NCI-H1105 treated with DMSO at 0.1 percent for 48 hours (cell line): Measurements from ENCODE around the gene OLIG2.

Experiments used
- DNase-seq: peaks from one replicate; lab custom pipeline; 2025; lab: John Stamatoyannopoulos, UW

OLIG2 gene

DNA sequence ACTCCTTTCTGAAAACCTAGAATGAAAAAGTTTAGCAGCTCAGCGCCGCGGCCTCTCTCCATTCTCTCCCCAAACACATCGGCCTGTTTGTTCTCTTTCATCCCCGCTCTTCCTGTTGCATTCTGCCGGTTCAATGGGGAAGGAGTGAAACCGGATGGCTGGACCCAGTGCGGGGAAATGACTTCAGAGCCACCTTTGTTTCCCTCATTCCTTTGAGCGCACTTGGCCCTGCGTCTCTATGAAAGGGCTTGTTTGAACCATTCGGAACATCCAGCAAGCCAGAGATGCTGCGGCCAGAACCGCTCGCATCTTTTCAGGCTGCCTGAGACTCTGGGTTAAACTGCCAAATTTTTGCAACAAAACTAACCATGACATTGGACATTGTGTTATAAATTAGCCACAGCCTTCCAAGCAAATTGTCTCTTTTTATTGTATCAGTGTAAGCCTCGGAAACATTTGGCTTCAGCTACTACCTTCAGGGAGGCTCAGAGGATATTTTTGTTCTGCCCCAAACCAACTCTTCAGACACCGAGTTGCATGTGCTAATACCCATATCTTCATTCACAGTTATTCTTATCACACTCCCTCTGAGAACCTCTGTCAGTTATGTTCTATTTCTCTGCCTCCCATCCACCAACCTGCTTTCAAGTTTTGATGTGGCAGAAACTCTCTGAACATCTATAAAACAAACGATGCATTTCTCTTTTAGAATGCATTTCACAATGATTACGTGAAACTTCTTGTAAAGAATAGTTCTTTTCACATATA lies 39.1 kb downstream of the OLIG2 start:
- no peak for DNase-seq

DNA sequence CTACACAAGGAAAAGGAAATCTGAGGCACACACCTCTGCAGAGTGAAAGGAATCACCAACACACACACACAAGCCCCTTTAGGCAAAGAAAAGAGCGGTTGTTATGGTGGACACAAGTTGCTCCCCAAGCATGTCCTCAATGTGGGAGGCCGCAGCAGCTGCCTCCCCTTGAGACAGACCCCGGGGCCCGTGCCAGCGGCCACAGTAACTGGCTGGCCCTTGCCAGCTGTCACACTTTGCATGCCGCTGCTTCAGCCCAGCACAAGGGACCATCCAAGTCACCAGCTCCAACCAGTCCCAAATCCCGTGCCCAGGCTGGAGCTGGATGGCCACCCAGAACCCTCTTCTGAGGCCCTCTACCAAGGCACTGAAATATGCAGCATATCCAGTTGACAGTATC lies 41.3 kb downstream of the OLIG2 start:
- no peak for DNase-seq

DNA sequence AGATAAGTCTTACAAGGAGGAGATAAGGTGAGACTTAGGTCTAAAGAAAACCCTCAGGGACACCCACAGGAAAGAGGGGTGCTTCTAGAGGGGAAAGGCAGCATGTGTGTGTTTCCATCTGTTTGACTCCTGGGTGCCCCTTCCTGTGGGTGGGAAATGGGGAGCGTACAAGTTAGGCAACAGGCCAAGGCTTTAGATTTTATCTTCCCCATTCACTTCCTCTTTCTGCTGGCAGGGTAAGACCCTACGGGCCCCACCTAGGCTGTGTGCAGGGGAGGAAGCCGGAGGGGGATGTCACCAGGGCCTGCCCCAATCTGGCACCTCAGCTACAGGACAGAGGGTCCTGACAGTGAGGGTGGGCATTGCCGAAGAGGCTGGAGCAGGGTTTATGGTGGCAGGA lies 41.7 kb downstream of the OLIG2 start:
- DNase-seq = no peak

DNA sequence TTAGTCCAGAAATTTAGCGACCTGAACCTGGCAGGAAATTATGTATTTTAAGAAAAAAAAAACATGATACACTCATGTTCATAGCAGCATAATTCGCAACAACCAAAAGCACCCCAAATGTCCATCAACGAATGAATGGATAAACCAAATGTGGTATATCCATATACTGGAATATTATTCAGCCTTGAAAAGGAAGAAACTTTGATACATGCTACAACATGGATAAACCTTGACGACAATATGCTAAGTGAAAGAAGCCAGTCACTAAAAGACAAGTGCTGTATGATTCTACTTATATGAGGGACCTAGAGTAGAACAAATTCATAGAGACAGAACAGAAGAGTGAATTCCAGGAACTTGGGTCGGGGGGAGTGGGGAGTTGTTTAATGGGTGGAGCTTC lies 43.5 kb downstream of the OLIG2 start:
- DNase-seq = no peak

DNA sequence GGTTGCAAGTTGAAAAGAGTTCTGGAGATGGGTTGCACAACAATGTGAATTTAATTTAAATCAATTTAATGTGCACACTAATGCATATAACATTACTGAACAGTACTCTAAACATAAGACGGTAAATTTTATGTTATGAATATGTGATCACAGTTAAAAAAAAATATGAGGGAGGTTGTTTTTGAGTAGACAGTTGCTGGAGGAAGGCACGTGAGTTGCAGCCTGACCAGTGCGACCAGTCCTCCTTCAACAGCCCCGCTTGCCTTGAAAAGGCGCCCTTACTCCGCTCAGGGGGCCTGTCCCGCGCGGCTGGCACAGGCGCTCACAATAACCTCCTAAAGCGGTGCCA lies 43.9 kb downstream of the OLIG2 start:
- DNase-seq = no peak

DNA sequence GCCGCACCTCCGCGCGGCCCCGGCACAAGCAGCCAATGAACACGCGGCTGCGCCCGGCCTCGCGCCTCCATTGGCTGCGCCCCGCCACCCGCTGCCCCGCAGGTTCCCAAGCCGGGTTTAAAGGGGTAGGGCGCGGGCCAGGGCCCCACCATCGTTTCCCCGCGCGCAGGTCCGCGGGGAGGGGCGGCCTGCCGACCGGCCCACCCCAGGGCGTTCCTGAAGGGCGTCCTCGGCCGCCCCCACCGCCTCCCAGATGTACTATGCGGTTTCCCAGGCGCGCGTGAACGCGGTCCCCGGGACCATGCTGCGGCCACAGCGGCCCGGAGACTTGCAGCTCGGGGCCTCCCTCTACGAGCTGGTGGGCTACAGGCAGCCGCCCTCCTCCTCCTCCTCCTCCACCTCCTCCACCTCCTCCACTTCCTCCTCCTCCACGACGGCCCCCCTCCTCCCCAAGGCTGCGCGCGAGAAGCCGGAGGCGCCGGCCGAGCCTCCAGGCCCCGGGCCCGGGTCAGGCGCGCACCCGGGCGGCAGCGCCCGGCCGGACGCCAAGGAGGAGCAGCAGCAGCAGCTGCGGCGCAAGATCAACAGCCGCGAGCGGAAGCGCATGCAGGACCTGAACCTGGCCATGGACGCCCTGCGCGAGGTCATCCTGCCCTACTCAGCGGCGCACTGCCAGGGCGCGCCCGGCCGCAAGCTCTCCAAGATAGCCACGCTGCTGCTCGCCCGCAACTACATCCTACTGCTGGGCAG lies 44.4 kb downstream of the OLIG2 start, which contains the start of gene OLIG1:
OLIG1 (plus strand) TSS at position 148 of the 750 bp plus-strand sequence; CDS start at position 254, 106 bp downstream.
- peak; percentile 64 for DNase-seq

DNA sequence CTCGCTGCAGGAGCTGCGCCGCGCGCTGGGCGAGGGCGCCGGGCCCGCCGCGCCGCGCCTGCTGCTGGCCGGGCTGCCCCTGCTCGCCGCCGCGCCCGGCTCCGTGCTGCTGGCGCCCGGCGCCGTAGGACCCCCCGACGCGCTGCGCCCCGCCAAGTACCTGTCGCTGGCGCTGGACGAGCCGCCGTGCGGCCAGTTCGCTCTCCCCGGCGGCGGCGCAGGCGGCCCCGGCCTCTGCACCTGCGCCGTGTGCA lies 44.9 kb downstream of the OLIG2 start:
- DNase-seq = no peak

DNA sequence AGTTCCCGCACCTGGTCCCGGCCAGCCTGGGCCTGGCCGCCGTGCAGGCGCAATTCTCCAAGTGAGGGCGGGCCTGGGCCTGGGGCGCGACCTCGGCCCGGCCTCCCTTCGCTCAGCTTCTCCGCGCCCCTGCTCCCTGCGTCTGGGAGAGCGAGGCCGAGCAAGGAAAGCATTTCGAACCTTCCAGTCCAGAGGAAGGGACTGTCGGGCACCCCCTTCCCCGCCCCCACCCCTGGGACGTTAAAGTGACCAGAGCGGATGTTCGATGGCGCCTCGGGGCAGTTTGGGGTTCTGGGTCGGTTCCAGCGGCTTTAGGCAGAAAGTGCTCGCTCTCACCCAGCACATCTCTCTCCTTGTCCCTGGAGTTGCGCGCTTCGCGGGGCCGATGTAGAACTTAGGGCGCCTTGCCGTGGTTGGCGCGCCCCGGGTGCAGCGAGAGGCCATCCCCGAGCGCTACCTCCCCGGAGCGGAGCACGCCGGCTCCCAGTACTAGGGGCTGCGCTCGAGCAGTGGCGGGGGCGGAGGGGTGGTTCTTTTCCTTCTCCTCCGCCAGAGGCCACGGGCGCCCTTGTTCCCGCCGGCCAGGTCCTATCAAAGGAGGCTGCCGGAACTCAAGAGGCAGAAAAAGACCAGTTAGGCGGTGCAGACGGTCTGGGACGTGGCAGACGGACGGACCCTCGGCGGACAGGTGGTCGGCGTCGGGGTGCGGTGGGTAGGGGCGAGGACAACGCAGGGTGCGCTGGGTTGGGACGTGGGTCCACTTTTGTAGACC lies 45.4 kb downstream of the OLIG2 start:
- DNase-seq = no peak

DNA sequence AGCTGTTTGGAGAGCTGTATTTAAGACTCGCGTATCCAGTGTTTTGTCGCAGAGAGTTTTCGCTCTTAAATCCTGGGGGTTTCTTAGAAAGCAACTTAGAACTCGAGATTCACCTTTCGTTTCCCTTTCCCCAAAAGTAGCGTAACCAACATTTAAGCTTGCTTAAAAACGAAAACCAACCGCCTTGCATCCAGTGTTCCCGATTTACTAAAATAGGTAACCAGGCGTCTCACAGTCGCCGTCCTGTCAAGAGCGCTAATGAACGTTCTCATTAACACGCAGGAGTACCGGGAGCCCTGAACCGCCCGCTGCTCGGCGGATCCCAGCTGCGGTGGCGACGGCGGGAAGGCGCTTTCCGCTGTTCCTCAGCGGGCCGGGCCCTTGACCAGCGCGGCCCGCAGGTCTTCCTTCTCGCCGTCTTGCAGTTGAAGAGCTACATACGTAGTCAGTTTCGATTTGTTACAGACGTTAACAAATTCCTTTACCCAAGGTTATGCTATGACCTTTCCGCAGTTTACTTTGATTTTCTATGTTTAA lies 46.1 kb downstream of the OLIG2 start:
- DNase-seq = peak; percentile 24

DNA sequence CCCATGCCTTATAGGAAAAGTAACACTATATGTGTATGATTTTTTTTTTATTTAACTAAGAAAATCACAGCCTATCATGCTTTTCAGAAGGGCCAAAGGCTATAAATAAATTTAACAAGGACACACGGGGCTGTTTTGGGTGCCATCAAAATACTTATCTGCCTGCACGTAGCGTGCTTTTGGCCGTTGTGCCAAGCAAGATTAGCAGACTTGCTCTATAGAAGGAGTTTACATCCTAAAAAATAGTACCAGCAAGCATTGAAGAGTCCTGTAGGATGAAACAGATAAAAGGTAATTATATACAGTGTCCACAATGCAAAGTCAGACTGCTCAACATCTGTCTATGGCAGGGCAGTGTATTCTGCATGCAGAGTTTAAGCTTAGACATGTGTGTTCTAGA lies 47.9 kb downstream of the OLIG2 start:
- DNase-seq = no peak

DNA sequence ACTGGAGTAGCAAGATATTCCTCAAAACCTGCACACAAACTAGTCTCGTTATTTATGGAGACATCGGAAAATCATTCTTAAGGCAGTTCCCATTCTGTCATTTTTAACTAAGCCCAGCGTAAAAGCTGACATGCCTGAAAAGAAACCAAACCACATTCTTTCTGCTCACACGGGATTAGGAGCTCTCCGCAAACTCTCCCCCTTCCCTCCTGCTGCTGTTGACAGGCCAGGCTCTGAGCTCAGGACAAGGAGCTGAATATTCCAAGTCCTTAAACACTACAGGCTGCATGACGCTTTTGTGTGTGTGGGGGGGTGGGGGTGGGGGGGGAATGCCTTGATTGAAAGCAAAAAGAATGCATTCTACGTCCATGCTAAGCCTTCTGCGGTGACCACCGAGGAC lies 49.4 kb downstream of the OLIG2 start:
- DNase-seq = no peak

DNA sequence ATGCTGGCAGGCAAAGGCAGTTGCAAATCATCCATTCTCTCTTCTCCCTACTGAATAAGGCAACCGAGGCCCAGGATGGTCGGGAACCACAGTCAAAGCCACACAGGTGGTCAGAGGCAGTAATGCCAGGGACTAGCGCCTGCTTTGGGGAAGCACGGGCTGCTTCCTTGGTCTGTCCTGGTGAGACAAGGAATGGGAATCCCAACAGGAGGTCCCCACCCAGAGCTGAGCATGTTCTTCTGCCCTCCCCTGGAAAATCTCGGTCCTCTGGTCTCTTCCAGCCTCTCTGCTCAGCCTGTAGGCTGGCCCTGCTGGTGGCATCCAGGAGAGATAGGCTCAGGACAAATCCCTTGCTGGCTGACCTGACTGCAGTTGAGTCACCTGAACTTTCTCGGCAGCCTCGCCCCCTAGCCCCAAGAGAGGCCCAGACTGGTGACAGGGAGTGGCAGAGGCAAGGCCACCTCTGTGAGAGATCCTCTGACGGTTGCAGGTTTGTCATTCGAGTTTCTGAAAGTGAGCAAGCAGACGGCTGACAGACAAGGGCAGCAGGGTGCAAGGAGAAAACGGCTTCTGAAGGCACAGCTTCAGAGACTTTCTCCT lies 50.0 kb downstream of the OLIG2 start:
- no peak for DNase-seq

DNA sequence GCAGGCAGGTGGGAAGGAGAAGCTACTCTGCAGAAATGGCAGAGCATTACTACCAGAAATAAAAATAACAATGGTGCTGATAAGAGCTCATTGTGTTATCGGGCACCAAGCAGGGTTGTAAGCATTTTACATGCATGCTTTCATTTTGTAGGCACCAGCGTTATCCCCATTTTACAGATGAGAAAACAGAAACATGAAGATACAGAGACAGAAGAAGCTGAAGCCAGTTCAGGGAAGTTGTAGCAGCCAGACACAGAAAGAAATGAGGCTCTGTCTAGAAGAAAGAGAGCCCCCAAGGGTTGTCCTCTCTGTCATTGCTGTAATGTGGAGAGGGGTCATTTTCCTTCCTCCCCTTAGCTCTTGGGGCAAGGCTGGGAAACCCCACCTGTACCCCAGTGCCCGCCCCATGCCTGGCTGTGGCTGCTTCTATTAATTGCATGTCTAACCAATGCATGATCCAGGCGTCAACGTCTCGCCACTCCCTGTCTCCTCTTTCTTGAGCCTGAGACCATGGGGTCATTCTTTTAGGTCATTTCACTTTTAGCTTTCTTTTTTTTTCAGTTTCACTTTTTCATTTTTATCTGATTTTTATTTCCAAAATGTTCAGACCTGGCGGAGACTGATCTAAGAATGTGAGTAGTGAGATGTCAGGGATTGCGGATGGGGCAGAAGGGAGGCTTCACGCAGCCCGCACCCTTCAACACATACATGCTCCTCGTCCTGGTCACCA lies 51.0 kb downstream of the OLIG2 start:
- no peak for DNase-seq
